H9 (cell line): ENCODE results near the gene ARHGAP29. TPM values are rescaled to one million over a fixed set of nuclear protein-coding genes. Genes with fewer than 3 reads are reported as not detected.

ENCODE experiments used
- DNase-seq: peaks from one replicate; pipeline ENCODE4 v3.0.0-alpha.2; 2017
- H2AFZ ChIP-seq: one replicate; pipeline ENCODE4 v1.6.1; 2013; ENCODE audit warnings: mild to moderate bottlenecking, low read length, control low read depth, moderate library complexity
- H2AK5ac ChIP-seq: 2 replicates; pipeline ENCODE4 v1.6.1; 2013; ENCODE audit warnings: low read length, control low read depth, mixed read lengths; ENCODE audit not compliant: insufficient read length
- H2BK120ac ChIP-seq: one replicate; pipeline ENCODE4 v1.6.1; 2013; ENCODE audit warnings: low read depth, mild to moderate bottlenecking, low read length, control low read depth, inconsistent platforms; ENCODE audit not compliant: poor library complexity, severe bottlenecking
- H2BK12ac ChIP-seq: 2 replicates; pipeline ENCODE4 v1.6.1; 2013; ENCODE audit warnings: low read length, control low read depth, mixed read lengths, low read depth; ENCODE audit not compliant: insufficient read length
- H2BK15ac ChIP-seq: 2 replicates; pipeline ENCODE4 v1.6.1; 2013; ENCODE audit warnings: low read depth, low read length, control low read depth
- H2BK20ac ChIP-seq: one replicate; pipeline ENCODE4 v1.6.1; 2013; ENCODE audit warnings: low read depth, mild to moderate bottlenecking, low read length, control low read depth, inconsistent platforms; ENCODE audit not compliant: poor library complexity, severe bottlenecking
- H2BK5ac ChIP-seq: 2 replicates; pipeline ENCODE4 v1.6.1; 2013; ENCODE audit warnings: low read length, control low read depth, mixed read lengths; ENCODE audit not compliant: insufficient read length
- H3K14ac ChIP-seq: 2 replicates; pipeline ENCODE4 v1.6.1; 2013; ENCODE audit warnings: low read length, control low read depth; ENCODE audit not compliant: insufficient read depth
- H3K18ac ChIP-seq: 2 replicates; pipeline ENCODE4 v1.6.1; 2013; ENCODE audit warnings: low read depth, mild to moderate bottlenecking, mixed read lengths, low read length, control low read depth; ENCODE audit not compliant: insufficient read length
- H3K23ac ChIP-seq: 2 replicates; pipeline ENCODE4 v1.6.1; 2013; ENCODE audit warnings: low read length, control low read depth, mixed read lengths, low read depth; ENCODE audit not compliant: insufficient read length
- H3K23me2 ChIP-seq: 2 replicates; pipeline ENCODE4 v1.6.1; 2013; ENCODE audit warnings: low read depth, mild to moderate bottlenecking, mixed read lengths, low read length, control low read depth; ENCODE audit not compliant: insufficient read length, poor library complexity, severe bottlenecking
- H3K27ac ChIP-seq: 2 replicates; pipeline ENCODE4 v1.5.1; 2013; ENCODE audit warnings: low read length, control low read depth, mixed read lengths, low read depth; ENCODE audit not compliant: insufficient read length
- H3K27me3 ChIP-seq: 2 replicates; pipeline ENCODE4 v1.6.1; 2013; ENCODE audit warnings: low read length, control low read depth, inconsistent platforms; ENCODE audit not compliant: insufficient read depth
- H3K4ac ChIP-seq: 2 replicates; pipeline ENCODE4 v1.6.1; 2013; ENCODE audit warnings: low read depth, mild to moderate bottlenecking, control low read depth, inconsistent platforms, low read length, moderate library complexity
- H3K4me1 ChIP-seq: 2 replicates; pipeline ENCODE4 v1.6.1; 2013; ENCODE audit warnings: low read length, control low read depth, inconsistent platforms; ENCODE audit not compliant: insufficient read depth
- H3K4me2 ChIP-seq: 2 replicates; pipeline ENCODE4 v1.6.1; 2013; ENCODE audit warnings: low read length, control low read depth, mixed read lengths; ENCODE audit not compliant: insufficient read length, insufficient read depth
- H3K56ac ChIP-seq: 2 replicates; pipeline ENCODE4 v1.6.1; 2013; ENCODE audit warnings: low read depth, mild to moderate bottlenecking, mixed read lengths, low read length, control low read depth; ENCODE audit not compliant: insufficient read length
- H3K79me1 ChIP-seq: 2 replicates; pipeline ENCODE4 v1.6.1; 2013; ENCODE audit warnings: low read depth, mild to moderate bottlenecking, moderate library complexity, low read length, control low read depth, inconsistent platforms; ENCODE audit not compliant: insufficient read depth, poor library complexity, severe bottlenecking
- H3K79me2 ChIP-seq: 2 replicates; pipeline ENCODE4 v1.6.1; 2013; ENCODE audit warnings: low read length, control low read depth, inconsistent platforms; ENCODE audit not compliant: insufficient read depth
- H3K9ac ChIP-seq: 2 replicates; pipeline ENCODE4 v1.6.1; 2013; ENCODE audit warnings: low read length, control low read depth, mixed read lengths; ENCODE audit not compliant: insufficient read length; ENCODE audit errors: extremely low read depth
- H3K9me3 ChIP-seq: one replicate; pipeline ENCODE4 v1.6.1; 2013; ENCODE audit warnings: low read depth, low read length, inconsistent platforms; ENCODE audit not compliant: control insufficient read depth
- H3T11ph ChIP-seq: one replicate; pipeline ENCODE4 v1.6.1; 2013; ENCODE audit warnings: mild to moderate bottlenecking, low read length, control low read depth, inconsistent platforms
- H4K20me1 ChIP-seq: one replicate; pipeline ENCODE4 v1.6.1; 2013; ENCODE audit not compliant: control insufficient read depth, insufficient read length, insufficient read depth
- H4K5ac ChIP-seq: 2 replicates; pipeline ENCODE4 v1.6.1; 2013; ENCODE audit warnings: low read depth, mild to moderate bottlenecking, mixed read lengths, low read length, control low read depth; ENCODE audit not compliant: insufficient read length
- H4K8ac ChIP-seq: replicated peaks from 2 replicates; pipeline ENCODE4 v1.6.1; 2013; ENCODE audit warnings: low read length, control low read depth, mixed read lengths, low read depth; ENCODE audit not compliant: insufficient read length
- H4K91ac ChIP-seq: 2 replicates; pipeline ENCODE4 v1.6.1; 2013; ENCODE audit warnings: low read depth, mild to moderate bottlenecking, moderate library complexity, mixed read lengths, low read length, control low read depth; ENCODE audit not compliant: insufficient read length
- H3K27ac Mint-ChIP-seq, 3 experiments: 2 replicates in 2 of 3; 3 replicates in 1 of 3; pipeline ENCODE4 v1.8.0; 2020 to 2021; ENCODE audit warnings: mixed read lengths in 3 of 3, mild to moderate bottlenecking in 1 of 3, moderate library complexity in 1 of 3
- H3K27me3 Mint-ChIP-seq: 2 replicates; pipeline ENCODE4 v1.8.0; 2021; ENCODE audit warnings: low read depth, mild to moderate bottlenecking, moderate library complexity, mixed read lengths
- H3K36me3 Mint-ChIP-seq, 3 experiments: 2 replicates in 2 of 3; 3 replicates in 1 of 3; pipeline ENCODE4 v1.8.0; 2020 to 2021; ENCODE audit warnings: low read depth in 3 of 3, mixed read lengths in 3 of 3; ENCODE audit not compliant: insufficient read depth in 1 of 3
- H3K4me1 Mint-ChIP-seq, 2 experiments: 2 replicates each; pipeline ENCODE4 v1.8.0; 2020; ENCODE audit warnings: mixed read lengths in 2 of 2
- H3K4me3 Mint-ChIP-seq, 2 experiments: 2 replicates in 1 of 2; 3 replicates in 1 of 2; pipeline ENCODE4 v1.8.0; 2020 to 2021; ENCODE audit warnings: mild to moderate bottlenecking in 2 of 2, mixed read lengths in 2 of 2, moderate library complexity in 1 of 2
- H3K9me3 Mint-ChIP-seq, 2 experiments: 2 replicates in 1 of 2; 3 replicates in 1 of 2; pipeline ENCODE4 v1.8.0; 2020; ENCODE audit warnings: mild to moderate bottlenecking in 2 of 2, mixed read lengths in 2 of 2, moderate library complexity in 1 of 2
- WGBS: extraction: QIAGEN DNeasy Blood & Tissue Kit; methylation state at CpG from one replicate; pipeline ENCODE4 v1.1.7; 2013; ENCODE audit warnings: missing lambda C conversion rate, low lambda C conversion rate, mixed read lengths; ENCODE audit not compliant: insufficient read length; ENCODE audit errors: extremely low coverage; 5-methylcytosine and 5-hydroxymethylcytosine counted together
- total RNA-seq: library from RNA; stranded (reverse); gene quantifications from 2 replicates; pipeline ENCODE4 v1.2.1, GENCODE V29; 2021
- TF ChIP-seq, protein P1 (sequence below): fragments of 200-600 bp; sonication (generic); conservative IDR thresholded peaks from 3 replicates; pipeline ENCODE4 v1.8.0; 2021; ENCODE audit warnings: antibody characterized with exemption, mild to moderate bottlenecking

Gene ARHGAP29
- total RNA-seq, 1 experiment from 2014 or later: 1.3 TPM

DNA sequence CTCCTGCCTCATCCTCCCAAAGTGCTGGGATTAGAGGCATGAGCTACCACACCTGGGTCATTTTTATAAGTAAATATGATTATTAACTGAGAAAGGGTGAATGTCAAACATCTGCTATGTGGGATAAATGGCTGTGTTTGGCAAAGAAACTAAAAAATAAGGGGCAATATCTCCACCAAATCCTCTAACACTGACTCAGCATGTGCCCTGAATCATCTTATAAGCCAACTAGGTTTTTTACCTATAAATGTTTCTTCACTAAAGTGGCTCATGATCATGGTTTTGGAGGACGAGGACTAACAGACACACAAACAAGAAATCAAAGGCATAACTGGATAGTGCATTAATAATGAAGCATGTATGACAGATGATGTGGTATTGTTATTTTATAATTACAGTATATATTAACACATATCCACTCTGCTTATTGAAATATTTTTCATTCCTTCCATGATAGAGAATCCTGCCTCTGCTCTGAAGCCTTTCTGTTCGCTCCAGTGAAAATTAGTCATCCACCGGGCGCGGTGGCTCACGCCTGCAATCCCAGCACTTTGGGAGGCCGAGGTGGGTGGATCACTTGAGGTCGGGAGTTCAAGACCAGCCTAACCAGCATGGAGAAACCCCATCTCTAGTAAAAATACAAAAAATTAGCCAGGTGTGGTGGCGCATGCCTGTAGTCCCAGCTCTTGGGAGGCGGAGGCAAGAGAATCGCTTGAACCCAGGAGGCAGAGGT, 11.7 kb upstream of the ARHGAP29 start:
- H3K79me1 ChIP-seq: no peaks in the 10 kb centered on the region
- H2BK20ac ChIP-seq: no peak overlapping the region
- no peak for DNase-seq
- no peak overlapping the region for H3T11ph ChIP-seq
- no peak overlapping the region for H2BK5ac ChIP-seq
- no peak overlapping the region for H3K18ac ChIP-seq
- H2BK12ac ChIP-seq: no peak overlapping the region
- H3K9me3 Mint-ChIP-seq: peaks cover under 1% of the 10 kb centered on the region in 2 experiments; a peak in 3 of 5 replicates
- no peak overlapping the region for H4K8ac ChIP-seq
- H3K27ac ChIP-seq: no peak overlapping the region
- no peak overlapping the region for H3K4me3 Mint-ChIP-seq
- H3K14ac ChIP-seq: no peak overlapping the region
- no peak overlapping the region for H4K91ac ChIP-seq
- H2BK120ac ChIP-seq: no peak overlapping the region
- no peak overlapping the region for H3K4ac ChIP-seq
- no peaks in the 10 kb centered on the region for H3K79me2 ChIP-seq
- peaks cover 11 to 12% of the 10 kb centered on the region in 2 experiments for H3K4me1 Mint-ChIP-seq
- no peak overlapping the region for H3K27ac Mint-ChIP-seq
- no peak overlapping the region for H3K23ac ChIP-seq
- H2BK15ac ChIP-seq: no peak overlapping the region
- H2AFZ ChIP-seq: no peak overlapping the region
- no peak overlapping the region for H2AK5ac ChIP-seq
- peaks cover 0 to under 1% (median 0%) of the 10 kb centered on the region in 3 experiments; a peak in 1 of 7 replicates for H3K36me3 Mint-ChIP-seq
- no peaks in the 10 kb centered on the region for H3K4me1 ChIP-seq
- no peak overlapping the region for H3K9ac ChIP-seq
- peaks cover 44% of the 10 kb centered on the region for H3K27me3 ChIP-seq
- H3K9me3 ChIP-seq: no peaks in the 10 kb centered on the region
- TF ChIP-seq, protein P1, sequence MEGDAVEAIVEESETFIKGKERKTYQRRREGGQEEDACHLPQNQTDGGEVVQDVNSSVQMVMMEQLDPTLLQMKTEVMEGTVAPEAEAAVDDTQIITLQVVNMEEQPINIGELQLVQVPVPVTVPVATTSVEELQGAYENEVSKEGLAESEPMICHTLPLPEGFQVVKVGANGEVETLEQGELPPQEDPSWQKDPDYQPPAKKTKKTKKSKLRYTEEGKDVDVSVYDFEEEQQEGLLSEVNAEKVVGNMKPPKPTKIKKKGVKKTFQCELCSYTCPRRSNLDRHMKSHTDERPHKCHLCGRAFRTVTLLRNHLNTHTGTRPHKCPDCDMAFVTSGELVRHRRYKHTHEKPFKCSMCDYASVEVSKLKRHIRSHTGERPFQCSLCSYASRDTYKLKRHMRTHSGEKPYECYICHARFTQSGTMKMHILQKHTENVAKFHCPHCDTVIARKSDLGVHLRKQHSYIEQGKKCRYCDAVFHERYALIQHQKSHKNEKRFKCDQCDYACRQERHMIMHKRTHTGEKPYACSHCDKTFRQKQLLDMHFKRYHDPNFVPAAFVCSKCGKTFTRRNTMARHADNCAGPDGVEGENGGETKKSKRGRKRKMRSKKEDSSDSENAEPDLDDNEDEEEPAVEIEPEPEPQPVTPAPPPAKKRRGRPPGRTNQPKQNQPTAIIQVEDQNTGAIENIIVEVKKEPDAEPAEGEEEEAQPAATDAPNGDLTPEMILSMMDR: no peak
- H4K5ac ChIP-seq: no peak overlapping the region
- no peak overlapping the region for H3K4me2 ChIP-seq
- H3K23me2 ChIP-seq: peaks cover 12% of the 10 kb centered on the region
- H3K56ac ChIP-seq: no peak overlapping the region
- H3K27me3 Mint-ChIP-seq: peaks cover 95% of the 10 kb centered on the region
- WGBS: no CpG with 5 or more reads among the region's 11 CpGs
- H4K20me1 ChIP-seq: no peaks in the 10 kb centered on the region
